PC-9 (cell line): Measurements from ENCODE around the gene DDR1.
"Not testable (repeated sequence)": the region's sequence is repeated elsewhere in the genome, so short reads cannot be mapped to it uniquely, and the experiment has no call there.

ENCODE experiments used
- EZH2 ChIP-seq: fragments of 200-600 bp; sonication (generic); IDR thresholded peaks from 2 replicates; pipeline ENCODE4 v1.8.0; 2017; ENCODE audit warnings: antibody characterized with exemption, low read depth
- TF ChIP-seq, protein P1 (sequence below): fragments of 200-600 bp; sonication (generic); conservative IDR thresholded peaks from 2 replicates; pipeline ENCODE4 v1.6.1; 2017; ENCODE audit warnings: mixed run types, antibody characterized with exemption, mild to moderate bottlenecking, moderate library complexity

DNA sequence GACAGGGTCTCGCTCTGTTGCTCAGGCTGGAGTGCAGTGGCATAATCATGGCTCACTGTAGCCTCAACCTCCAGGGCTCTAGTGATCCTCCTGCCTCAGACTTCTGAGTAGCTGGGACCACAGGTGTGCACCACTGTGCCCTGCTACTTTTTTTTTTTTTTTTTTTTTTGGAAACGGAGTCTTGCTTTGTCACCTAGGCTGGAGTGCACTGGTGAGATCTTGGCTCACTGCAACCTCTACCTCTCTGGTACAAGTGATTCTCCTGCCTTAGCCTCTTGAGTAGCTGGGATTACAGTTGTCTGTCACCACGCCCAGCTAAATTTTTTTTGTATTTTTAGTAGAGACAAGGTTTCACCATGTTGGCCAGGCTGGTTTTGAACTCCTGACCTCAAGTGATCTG is 42.8 kb downstream of the DDR1 start:
- TF ChIP-seq, protein P1, sequence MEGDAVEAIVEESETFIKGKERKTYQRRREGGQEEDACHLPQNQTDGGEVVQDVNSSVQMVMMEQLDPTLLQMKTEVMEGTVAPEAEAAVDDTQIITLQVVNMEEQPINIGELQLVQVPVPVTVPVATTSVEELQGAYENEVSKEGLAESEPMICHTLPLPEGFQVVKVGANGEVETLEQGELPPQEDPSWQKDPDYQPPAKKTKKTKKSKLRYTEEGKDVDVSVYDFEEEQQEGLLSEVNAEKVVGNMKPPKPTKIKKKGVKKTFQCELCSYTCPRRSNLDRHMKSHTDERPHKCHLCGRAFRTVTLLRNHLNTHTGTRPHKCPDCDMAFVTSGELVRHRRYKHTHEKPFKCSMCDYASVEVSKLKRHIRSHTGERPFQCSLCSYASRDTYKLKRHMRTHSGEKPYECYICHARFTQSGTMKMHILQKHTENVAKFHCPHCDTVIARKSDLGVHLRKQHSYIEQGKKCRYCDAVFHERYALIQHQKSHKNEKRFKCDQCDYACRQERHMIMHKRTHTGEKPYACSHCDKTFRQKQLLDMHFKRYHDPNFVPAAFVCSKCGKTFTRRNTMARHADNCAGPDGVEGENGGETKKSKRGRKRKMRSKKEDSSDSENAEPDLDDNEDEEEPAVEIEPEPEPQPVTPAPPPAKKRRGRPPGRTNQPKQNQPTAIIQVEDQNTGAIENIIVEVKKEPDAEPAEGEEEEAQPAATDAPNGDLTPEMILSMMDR: not testable (repeated sequence)
- not testable (repeated sequence) for TF ChIP-seq EZH2
